Measurements from ENCODE around the gene NCKAP1. TPM values are rescaled to one million over a fixed set of nuclear protein-coding genes. Genes with fewer than 3 reads are reported as not detected.
A peak's percentile ranks its signal among the peaks of the same experiment; 100 is the strongest.
"Not testable (repeated sequence)": the region's sequence is repeated elsewhere in the genome, so short reads cannot be mapped to it uniquely, and the experiment has no call there.

Gene NCKAP1
- total RNA-seq, 2 donors from 2014 or later, result 9.3 to 12.4 TPM

DNA sequence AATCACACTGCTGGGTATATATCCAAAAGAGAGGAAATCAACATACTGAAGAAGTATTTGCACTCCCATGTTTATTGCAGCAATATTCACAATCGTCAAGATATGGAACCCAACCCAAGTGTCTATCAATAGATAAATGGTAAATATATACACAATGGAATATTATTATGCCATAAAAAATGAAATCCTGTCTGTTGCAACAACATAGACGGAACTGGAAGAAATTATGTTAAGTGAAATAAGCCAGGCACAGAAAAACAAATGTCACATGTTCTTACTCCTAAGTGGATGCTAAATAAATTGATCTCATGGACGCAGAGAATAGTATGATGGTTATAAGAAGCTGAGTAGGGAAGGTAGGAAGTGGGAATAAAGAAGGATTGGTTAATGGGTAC, 65.7 kb downstream of the NCKAP1 start:
- H3K4me3 Mint-ChIP-seq, result no peak overlapping the region
- no peaks in the 10 kb centered on the region for H3K27me3 Mint-ChIP-seq (ENCODE audit: low read depth)
- peaks cover 2 to 6% of the 10 kb centered on the region in 2 donors for H3K9me3 Mint-ChIP-seq
- no peaks in the 10 kb centered on the region for H3K4me1 Mint-ChIP-seq (ENCODE audit: low read depth)
- ATAC-seq (replicated peaks in 1 of 2), result no peak
- H3K27ac Mint-ChIP-seq, result no peak overlapping the region
- H3K36me3 Mint-ChIP-seq (ENCODE audit: insufficient read depth in 2 of 2), result peaks cover 5 to 7% of the 10 kb centered on the region in 2 donors
- no peak for DNase-seq

DNA sequence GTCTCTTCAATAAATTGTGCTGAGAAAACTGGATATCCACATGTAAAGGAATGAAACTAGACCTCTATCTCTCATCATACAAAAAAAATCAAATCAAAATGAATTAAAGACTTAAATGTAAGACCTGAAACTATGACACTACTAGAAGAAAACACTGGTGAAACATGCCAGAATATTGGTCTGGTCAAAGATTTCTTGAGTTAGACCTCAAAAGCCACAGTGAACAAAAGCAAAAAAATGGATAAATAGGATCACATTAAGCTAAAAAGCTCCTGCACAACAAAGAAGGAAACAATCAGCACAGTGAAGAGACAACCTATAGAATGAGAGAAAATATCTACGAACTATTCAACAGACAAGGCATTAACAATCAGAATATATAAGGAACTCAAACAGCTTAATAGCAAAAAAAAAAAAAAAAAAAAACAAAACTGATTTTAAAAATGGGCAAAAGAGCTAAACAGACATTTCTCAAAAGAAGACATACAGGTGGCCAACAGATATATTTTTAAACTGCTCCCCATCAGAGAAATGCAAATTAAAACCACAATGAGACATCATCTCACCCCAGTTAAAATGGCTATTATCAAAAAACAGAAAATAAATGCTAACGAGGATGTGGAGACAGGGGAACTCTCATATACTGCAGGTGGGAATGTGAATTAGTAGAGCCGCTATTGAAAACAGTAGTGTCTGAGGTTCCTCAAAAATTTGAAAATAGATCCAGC, 66.3 kb downstream of the NCKAP1 start:
- Mint-ChIP-seq H3K9me3 (peaks cover 2 to 6% of the 10 kb centered on the region in 2 donors), H3K4me1 (ENCODE audit: low read depth) (no peaks in the 10 kb centered on the region), H3K36me3 (ENCODE audit: insufficient read depth in 2 of 2) (peaks cover 3 to 5% of the 10 kb centered on the region in 2 donors), H3K4me3 (no peak overlapping the region), H3K27ac (no peak overlapping the region), H3K27me3 (ENCODE audit: low read depth) (no peaks in the 10 kb centered on the region)
- no peak for ATAC-seq (replicated peaks in 1 of 2)
- DNase-seq, result no peak

DNA sequence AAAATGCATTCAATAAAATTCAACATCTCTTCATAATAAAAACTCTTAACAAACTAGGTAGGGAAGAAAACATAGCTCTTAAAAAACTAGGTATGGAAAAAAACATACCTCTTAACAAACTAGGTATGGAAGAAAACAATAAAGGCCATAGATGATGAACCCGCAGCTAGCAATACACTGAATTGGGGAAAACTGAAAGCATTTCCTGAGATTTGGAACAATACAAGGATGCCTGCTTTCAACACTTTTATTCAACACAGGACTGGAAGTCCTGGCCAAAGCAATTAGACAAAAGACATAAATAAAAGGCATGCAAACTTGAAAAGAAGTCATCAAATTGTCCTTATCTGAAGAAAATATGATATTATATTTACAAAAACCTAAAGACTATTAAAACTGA, 67.8 kb downstream of the NCKAP1 start:
- no peak for ATAC-seq (replicated peaks in 1 of 2)
- Mint-ChIP-seq H3K27me3 (ENCODE audit: low read depth) (no peaks in the 10 kb centered on the region), H3K36me3 (ENCODE audit: insufficient read depth in 2 of 2) (peaks cover 3 to 5% of the 10 kb centered on the region in 2 donors), H3K27ac (no peak overlapping the region), H3K4me1 (ENCODE audit: low read depth) (no peaks in the 10 kb centered on the region), H3K4me3 (no peak overlapping the region), H3K9me3 (peaks cover 2 to 6% of the 10 kb centered on the region in 2 donors)
- no peak for DNase-seq

DNA sequence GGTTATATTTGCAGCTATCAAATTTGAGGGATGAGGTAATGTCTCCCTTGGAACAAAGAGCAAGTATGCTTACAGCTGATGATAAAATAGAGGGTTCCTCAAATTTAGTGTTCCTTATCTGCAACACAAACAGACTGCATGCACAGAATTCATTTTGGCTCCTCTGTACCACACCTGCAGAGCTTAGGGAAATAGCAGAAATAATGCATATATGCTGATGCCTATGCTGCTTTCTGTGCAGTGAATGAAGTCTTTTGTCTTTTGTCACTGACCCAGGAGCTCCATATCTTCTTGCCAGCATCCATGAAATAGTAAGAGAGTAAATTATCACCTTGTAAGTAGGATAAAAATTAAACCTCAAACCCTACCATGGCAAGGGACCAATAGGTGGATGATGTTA, 69.8 kb downstream of the NCKAP1 start:
- H3K9me3 Mint-ChIP-seq, result peaks cover 2 to 6% of the 10 kb centered on the region in 2 donors
- no peak overlapping the region for H3K4me3 Mint-ChIP-seq
- H3K4me1 Mint-ChIP-seq (ENCODE audit: low read depth), result no peaks in the 10 kb centered on the region
- ATAC-seq (replicated peaks in 1 of 2), result no peak
- peaks cover 3 to 5% of the 10 kb centered on the region in 2 donors for H3K36me3 Mint-ChIP-seq (ENCODE audit: insufficient read depth in 2 of 2)
- no peaks in the 10 kb centered on the region for H3K27me3 Mint-ChIP-seq (ENCODE audit: low read depth)
- no peak overlapping the region for H3K27ac Mint-ChIP-seq
- no peak for DNase-seq

DNA sequence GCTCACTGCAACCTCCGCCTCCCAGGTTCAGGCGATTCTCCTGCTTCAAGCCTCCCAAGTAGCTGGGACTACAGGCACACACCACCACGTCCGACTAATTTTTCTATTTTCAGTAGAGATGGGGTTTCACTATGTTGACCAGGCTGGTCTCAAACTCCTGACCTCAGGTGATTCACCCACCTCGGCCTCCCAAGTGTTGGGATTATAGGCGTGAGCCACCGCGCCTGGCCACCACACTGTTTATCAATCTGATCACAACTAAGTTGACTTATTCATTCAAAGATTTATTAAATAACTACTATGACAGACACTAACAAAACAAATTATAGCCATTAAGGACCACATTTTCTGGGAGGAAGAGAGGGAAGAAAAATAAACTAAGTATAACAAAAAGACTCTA, 71.9 kb downstream of the NCKAP1 start:
- H3K9me3 Mint-ChIP-seq; H3K27ac Mint-ChIP-seq; H3K4me1 Mint-ChIP-seq (ENCODE audit: low read depth); DNase-seq; H3K27me3 Mint-ChIP-seq (ENCODE audit: low read depth); ATAC-seq (replicated peaks in 1 of 2); H3K36me3 Mint-ChIP-seq (ENCODE audit: insufficient read depth in 2 of 2); H3K4me3 Mint-ChIP-seq: not testable (repeated sequence)

DNA sequence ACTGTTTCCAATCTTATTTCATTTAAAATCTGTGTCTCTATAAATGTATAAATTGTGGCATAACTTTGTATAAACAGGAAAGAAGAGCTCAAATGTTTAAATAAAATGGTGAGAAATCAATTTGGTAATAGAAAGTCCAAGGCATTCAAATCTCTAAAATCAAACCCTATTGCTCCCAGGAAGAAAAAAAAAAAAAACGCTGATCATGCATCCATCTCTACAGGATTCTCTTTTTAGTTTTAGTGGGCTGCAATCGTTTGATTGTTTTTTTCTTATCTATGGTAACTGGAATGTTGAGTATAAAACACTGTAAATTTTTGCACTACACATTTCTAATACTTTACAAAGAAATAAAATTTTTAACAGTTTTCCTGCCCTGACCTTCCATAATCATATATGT, 75.6 kb downstream of the NCKAP1 start:
- no peak overlapping the region for H3K4me3 Mint-ChIP-seq
- DNase-seq, result no peak
- H3K36me3 Mint-ChIP-seq (ENCODE audit: insufficient read depth in 2 of 2), result peaks cover 2 to 3% of the 10 kb centered on the region in 2 donors
- H3K4me1 Mint-ChIP-seq (ENCODE audit: low read depth), result no peaks in the 10 kb centered on the region
- H3K27ac Mint-ChIP-seq, result no peak overlapping the region
- no peak for ATAC-seq (replicated peaks in 1 of 2)
- H3K9me3 Mint-ChIP-seq, result no peaks in the 10 kb centered on the region
- H3K27me3 Mint-ChIP-seq (ENCODE audit: low read depth), result no peaks in the 10 kb centered on the region

DNA sequence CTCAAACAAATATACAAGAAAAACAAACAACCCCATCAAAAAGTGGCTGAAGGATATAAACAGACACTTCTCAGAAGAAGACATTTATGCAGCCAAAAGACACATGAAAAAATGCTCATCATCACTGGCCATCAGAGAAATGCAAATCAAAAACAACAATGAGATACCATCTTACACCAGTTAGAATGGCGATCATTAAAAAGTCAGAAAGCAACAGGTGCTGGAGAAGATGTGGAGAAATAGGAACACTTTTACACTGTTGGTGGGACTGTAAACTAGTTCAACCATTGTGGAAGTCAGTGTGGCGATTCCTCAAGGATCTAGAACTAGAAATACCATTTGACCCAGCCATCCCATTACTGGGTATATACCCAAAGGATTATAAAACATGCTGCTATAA, 77.4 kb downstream of the NCKAP1 start:
- not testable (repeated sequence) for DNase-seq; H3K9me3 Mint-ChIP-seq; H3K36me3 Mint-ChIP-seq (ENCODE audit: insufficient read depth in 2 of 2); H3K27me3 Mint-ChIP-seq (ENCODE audit: low read depth); H3K4me1 Mint-ChIP-seq (ENCODE audit: low read depth); ATAC-seq (replicated peaks in 1 of 2); H3K4me3 Mint-ChIP-seq; H3K27ac Mint-ChIP-seq

DNA sequence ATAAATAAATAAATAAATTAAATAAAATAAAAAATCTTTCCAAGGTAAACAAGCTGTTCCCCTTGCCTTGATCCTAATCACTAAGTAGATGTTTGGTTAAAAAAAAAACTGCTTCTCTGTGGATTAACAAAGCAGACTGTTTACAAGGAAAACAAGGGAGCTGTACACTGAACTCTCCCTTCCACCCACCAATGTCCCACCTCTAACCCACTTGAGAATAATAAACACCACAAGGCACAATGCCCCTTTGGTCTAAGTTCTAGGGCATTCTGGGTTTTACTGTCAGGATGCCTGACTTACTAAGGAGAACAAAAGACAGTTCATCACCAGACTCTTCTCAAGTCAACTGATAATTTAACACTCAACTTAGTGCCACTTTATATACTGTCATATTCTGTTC, 83.5 kb downstream of the NCKAP1 start:
- no peaks in the 10 kb centered on the region for H3K9me3 Mint-ChIP-seq
- H3K27me3 Mint-ChIP-seq (ENCODE audit: low read depth), result no peaks in the 10 kb centered on the region
- H3K27ac Mint-ChIP-seq, result no peak overlapping the region
- DNase-seq, result no peak
- ATAC-seq (replicated peaks in 1 of 2), result no peak
- peaks cover 0 to 2% of the 10 kb centered on the region in 2 donors for H3K36me3 Mint-ChIP-seq (ENCODE audit: insufficient read depth in 2 of 2)
- no peak overlapping the region for H3K4me3 Mint-ChIP-seq
- peaks cover 8% of the 10 kb centered on the region for H3K4me1 Mint-ChIP-seq (ENCODE audit: low read depth)

DNA sequence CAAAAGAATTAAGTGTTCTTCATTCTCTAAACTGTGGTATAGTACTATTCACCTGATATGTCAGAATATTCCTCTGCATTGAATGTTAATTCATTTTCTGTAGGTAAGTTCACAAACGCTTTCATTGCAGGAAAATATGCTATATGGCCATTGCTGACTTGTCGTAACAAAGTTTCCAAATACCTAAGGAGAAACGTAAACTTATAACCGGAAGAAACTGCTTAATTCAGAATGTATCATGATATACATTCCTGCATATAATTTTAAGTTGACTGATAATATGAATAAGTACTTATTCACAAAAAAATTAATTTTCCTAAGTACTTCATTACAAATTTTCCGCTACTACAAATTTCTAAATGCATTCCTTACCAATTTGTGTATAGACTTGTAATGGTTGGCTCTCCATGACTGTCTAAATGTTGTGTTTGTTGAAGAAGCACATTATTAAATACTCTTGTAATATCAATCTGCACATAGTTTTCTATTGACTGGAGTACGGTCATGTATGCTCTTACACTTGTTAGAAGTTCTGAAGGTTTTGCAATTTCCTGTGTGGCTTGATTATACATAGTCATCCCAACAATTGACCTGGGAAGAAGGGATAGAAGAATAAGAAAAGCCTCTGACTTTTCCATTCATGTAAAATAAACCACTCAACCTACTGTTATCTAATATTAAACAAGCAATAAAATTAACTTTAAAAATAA, 85.4 kb downstream of the NCKAP1 start:
- no peak overlapping the region for H3K4me3 Mint-ChIP-seq
- H3K27ac Mint-ChIP-seq, result no peak overlapping the region
- H3K27me3 Mint-ChIP-seq (ENCODE audit: low read depth), result no peaks in the 10 kb centered on the region
- ATAC-seq (replicated peaks in 1 of 2) (no peak), DNase-seq (no peak)
- no peaks in the 10 kb centered on the region for H3K9me3 Mint-ChIP-seq
- peaks cover 8% of the 10 kb centered on the region for H3K4me1 Mint-ChIP-seq (ENCODE audit: low read depth)
- H3K36me3 Mint-ChIP-seq (ENCODE audit: insufficient read depth in 2 of 2), result peaks cover 0 to 2% of the 10 kb centered on the region in 2 donors

DNA sequence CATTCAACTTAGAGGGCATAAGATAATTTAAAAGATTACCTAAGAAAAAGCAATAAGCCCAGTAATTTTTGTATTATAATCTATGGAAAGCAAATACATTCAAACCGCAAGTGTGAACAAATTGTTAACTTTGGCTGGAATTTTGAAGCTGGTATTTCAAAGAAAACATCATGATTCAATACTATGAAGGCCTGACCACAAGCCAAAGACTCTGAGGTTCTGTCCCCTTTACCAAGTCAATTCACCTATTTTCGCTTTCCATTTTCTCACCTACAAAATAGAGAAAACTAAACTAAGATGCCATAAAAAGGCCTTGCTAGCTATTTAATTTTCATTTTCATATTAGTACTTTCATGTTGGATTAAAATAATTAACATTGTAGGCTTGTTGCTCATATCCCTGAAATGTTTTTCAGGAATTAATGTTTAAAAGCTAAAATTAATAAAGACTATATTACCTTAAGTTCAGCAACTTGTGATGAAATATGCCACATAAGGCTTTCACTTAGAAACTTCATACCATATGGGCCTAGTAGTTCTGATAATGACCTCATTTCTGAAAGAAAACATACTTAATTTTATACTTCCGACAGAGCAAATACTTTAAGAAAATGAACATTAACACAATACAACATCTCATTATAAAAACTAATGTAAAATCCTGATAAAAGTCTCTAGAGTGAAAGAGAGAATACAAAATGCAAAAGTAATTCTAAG, 86.2 kb downstream of the NCKAP1 start:
- Mint-ChIP-seq H3K4me3 (no peak overlapping the region), H3K27ac (no peak overlapping the region), H3K27me3 (ENCODE audit: low read depth) (no peaks in the 10 kb centered on the region), H3K9me3 (no peaks in the 10 kb centered on the region), H3K4me1 (ENCODE audit: low read depth) (peaks cover 8% of the 10 kb centered on the region), H3K36me3 (ENCODE audit: insufficient read depth in 2 of 2) (no peaks in the 10 kb centered on the region)
- DNase-seq (peak; percentile 5 to 8), ATAC-seq (replicated peaks in 1 of 2) (peak; percentile 74 to 81)

DNA sequence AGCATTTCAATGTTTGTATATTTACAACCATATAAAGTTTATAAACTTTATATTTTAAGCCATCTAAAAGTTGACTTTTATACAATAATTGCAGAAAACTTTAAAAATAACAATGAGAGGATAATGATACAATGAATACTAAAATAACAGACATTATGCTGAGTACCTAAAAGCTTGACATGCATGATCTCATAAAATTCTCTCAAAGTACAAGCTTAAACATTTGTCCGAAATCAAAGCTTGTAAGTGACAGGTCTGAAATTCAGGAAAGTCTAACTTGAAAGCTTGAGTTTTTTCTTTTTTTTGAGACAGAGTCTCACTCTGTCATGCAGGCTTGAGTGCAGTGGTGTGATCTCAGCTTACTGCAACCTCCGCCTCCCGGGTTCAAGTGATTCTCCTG, 87.7 kb downstream of the NCKAP1 start:
- Mint-ChIP-seq H3K27me3 (ENCODE audit: low read depth) (no peaks in the 10 kb centered on the region), H3K4me3 (no peak overlapping the region), H3K9me3 (no peaks in the 10 kb centered on the region), H3K4me1 (ENCODE audit: low read depth) (peaks cover 8% of the 10 kb centered on the region), H3K36me3 (ENCODE audit: insufficient read depth in 2 of 2) (peaks cover 0 to 2% of the 10 kb centered on the region in 2 donors), H3K27ac (no peak overlapping the region)
- no peak for ATAC-seq (replicated peaks in 1 of 2)
- DNase-seq, result no peak

DNA sequence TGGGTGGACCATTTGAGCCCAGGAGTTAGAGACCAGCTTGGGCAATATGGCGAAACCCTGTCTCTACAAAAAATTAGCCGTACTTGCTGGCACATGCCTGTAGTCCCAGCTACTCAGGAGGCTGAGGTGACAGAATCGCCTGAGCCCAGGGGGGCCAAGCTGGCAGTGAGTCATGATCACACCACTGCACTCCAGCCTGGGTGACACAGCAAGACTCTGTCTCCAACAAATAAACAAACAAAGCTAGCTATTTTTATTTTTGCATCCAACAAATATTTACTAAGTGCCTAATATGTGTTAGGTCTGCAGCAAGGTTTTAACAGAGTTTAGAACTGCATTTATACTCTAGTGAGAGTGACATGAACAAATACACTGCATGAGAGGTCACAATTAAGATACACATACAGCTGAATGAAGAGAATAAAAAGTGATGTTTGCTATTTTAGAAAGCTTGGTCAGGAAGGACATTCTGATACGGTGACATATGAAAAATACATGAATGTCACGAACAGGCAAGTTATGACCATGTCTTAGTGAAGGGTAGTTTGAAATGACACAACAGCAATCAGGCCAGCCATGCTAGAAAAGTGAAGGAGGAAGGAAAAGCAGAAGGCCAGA, 88.6 kb downstream of the NCKAP1 start:
- ATAC-seq (replicated peaks in 1 of 2) (peak in 1 of 2 donors; percentile 57), DNase-seq (peak in 1 of 2 donors; percentile 4)
- no peak overlapping the region for H3K27ac Mint-ChIP-seq
- peaks cover 0 to 2% of the 10 kb centered on the region in 2 donors for H3K36me3 Mint-ChIP-seq (ENCODE audit: insufficient read depth in 2 of 2)
- no peaks in the 10 kb centered on the region for H3K27me3 Mint-ChIP-seq (ENCODE audit: low read depth)
- no peaks in the 10 kb centered on the region for H3K9me3 Mint-ChIP-seq
- H3K4me1 Mint-ChIP-seq (ENCODE audit: low read depth), result peaks cover 8% of the 10 kb centered on the region
- no peak overlapping the region for H3K4me3 Mint-ChIP-seq

DNA sequence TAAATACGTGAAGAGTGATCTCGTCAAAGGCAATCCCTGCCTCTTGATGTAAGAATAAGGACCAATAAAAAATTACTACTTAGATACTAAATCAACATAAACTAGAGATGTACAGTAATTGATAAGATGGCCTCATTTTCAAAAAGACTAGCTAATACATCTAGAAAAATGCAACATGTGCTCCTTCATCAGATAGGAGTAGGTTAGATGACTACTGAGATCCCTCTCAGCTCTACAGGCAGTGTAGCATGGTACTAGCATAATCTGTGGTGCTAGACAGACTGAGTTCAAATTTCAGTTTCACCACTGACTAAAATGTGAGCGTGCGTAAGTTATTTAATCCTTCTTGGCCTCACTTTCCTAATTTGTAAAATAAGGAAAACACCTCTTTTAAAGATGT, 89.2 kb downstream of the NCKAP1 start:
- DNase-seq (no peak), ATAC-seq (replicated peaks in 1 of 2) (peak in 1 of 2 donors; percentile 46)
- no peak overlapping the region for H3K27ac Mint-ChIP-seq
- H3K9me3 Mint-ChIP-seq, result no peaks in the 10 kb centered on the region
- H3K36me3 Mint-ChIP-seq (ENCODE audit: insufficient read depth in 2 of 2), result peaks cover 0 to 2% of the 10 kb centered on the region in 2 donors
- H3K4me1 Mint-ChIP-seq (ENCODE audit: low read depth), result peaks cover 8% of the 10 kb centered on the region
- no peak overlapping the region for H3K4me3 Mint-ChIP-seq
- no peaks in the 10 kb centered on the region for H3K27me3 Mint-ChIP-seq (ENCODE audit: low read depth)
